K562 (cell line): ENCODE results near the gene CEP20. TPM values are rescaled to one million over a fixed set of nuclear protein-coding genes. Genes with fewer than 3 reads are reported as not detected.

Experiments
- ATF2 ChIP-seq: sonication (generic); formaldehyde crosslinking; IDR thresholded peaks from 2 replicates; pipeline ENCODE4 v1.8.1; 2022; ENCODE audit warnings: missing genetic modification reagents
- BCOR ChIP-seq: fragments of 450-650 bp; IDR thresholded peaks from 2 replicates; pipeline ENCODE4 v1.6.1; 2016
- BRF1 ChIP-seq: IDR thresholded peaks from 3 replicates; pipeline ENCODE4 v1.6.1; 2011; ENCODE audit warnings: borderline replicate concordance, mild to moderate bottlenecking; ENCODE audit not compliant: insufficient read length; ENCODE audit errors: extremely low read depth
- DEAF1 ChIP-seq: fragments of 450-650 bp; formaldehyde crosslinking; IDR thresholded peaks from 2 replicates; pipeline ENCODE4 v1.4.0; 2020; ENCODE audit warnings: mild to moderate bottlenecking, moderate library complexity
- DNMT1 ChIP-seq: fragments of 450-650 bp; IDR thresholded peaks from 2 replicates; pipeline ENCODE4 v1.6.1; 2016; ENCODE audit warnings: antibody characterized with exemption, mild to moderate bottlenecking
- ELF1 ChIP-seq: fragments of 200-800 bp; sonication (Bioruptor generic); IDR thresholded peaks from 2 replicates; pipeline ENCODE4 v1.6.1; 2016; ENCODE audit warnings: missing genetic modification characterization, missing compliant biosample characterization
- ELF2 ChIP-seq: fragments of 250-450 bp; sonication (Bioruptor Pico); IDR thresholded peaks from 2 replicates; pipeline ENCODE4 v1.5.0; 2021; ENCODE audit warnings: mild to moderate bottlenecking
- EP300 ChIP-seq: IDR thresholded peaks from 2 replicates; pipeline ENCODE4 v1.6.1; 2012; ENCODE audit warnings: low read length, improper control_type of control experiment
- GABPB1 ChIP-seq: sonication (generic); formaldehyde crosslinking; IDR thresholded peaks from 2 replicates; pipeline ENCODE4 v1.8.0; 2022; ENCODE audit warnings: mild to moderate bottlenecking, missing genetic modification reagents
- HDAC2 ChIP-seq: fragments of 450-650 bp; IDR thresholded peaks from 2 replicates; pipeline ENCODE4 v1.6.1; 2016; ENCODE audit warnings: mild to moderate bottlenecking
- ILK ChIP-seq: fragments of 450-650 bp; IDR thresholded peaks from 2 replicates; pipeline ENCODE4 v1.6.1; 2016; ENCODE audit warnings: missing genetic modification characterization, low read depth, mild to moderate bottlenecking, missing compliant biosample characterization, moderate library complexity, borderline replicate concordance
- IRF2 ChIP-seq: sonication (generic); formaldehyde crosslinking; IDR thresholded peaks from 2 replicates; pipeline ENCODE4 v1.8.1; 2022; ENCODE audit warnings: mild to moderate bottlenecking, missing genetic modification reagents
- MBD2 ChIP-seq: sonication (generic); IDR thresholded peaks from 2 replicates; pipeline ENCODE4 v1.6.1; 2016; ENCODE audit warnings: low read depth, borderline replicate concordance
- NR2F6 ChIP-seq: fragments of 450-650 bp; formaldehyde crosslinking; IDR thresholded peaks from 2 replicates; pipeline ENCODE4 v1.4.0; 2020; ENCODE audit warnings: mild to moderate bottlenecking
- PHTF2 ChIP-seq: fragments of 250-450 bp; sonication (Bioruptor Pico); IDR thresholded peaks from 2 replicates; pipeline ENCODE4 v1.5.0; 2021; ENCODE audit warnings: mild to moderate bottlenecking
- RAD21 ChIP-seq, 2 experiments: fragments of 250-450 bp in 1 of 2; fragments of 450-650 bp in 1 of 2; sonication (Bioruptor Pico) in 1 of 2; formaldehyde crosslinking in 1 of 2; IDR thresholded peaks in 1 of 2; conservative IDR thresholded peaks in 1 of 2; 2 replicates each; pipeline versions ENCODE4 v1.4.0 to v1.8.0; 2020 to 2022; ENCODE audit warnings: mild to moderate bottlenecking in 2 of 2, moderate library complexity in 1 of 2
- RBM22 ChIP-seq: fragments of 200-400 bp; formaldehyde crosslinking; IDR thresholded peaks from 2 replicates; pipeline ENCODE4 v1.6.1; 2018; ENCODE audit warnings: low read length, low read depth; ENCODE audit not compliant: poor library complexity, severe bottlenecking
- RUNX1 ChIP-seq: sonication (generic); IDR thresholded peaks from 2 replicates; pipeline ENCODE4 v1.6.1; 2016; ENCODE audit warnings: antibody characterized with exemption, low read depth
- SIN3A ChIP-seq, 2 experiments: fragments of 150-350 bp in 1 of 2; IDR thresholded peaks; 2 replicates each; pipeline ENCODE4 v1.6.1; 2011 to 2016; ENCODE audit warnings: borderline replicate concordance in 2 of 2, low read depth in 2 of 2, low read length in 2 of 2, mild to moderate bottlenecking in 2 of 2, moderate library complexity in 2 of 2; ENCODE audit not compliant: control insufficient read depth in 1 of 2
- SLC30A9 ChIP-seq: fragments of 250-450 bp; sonication (Bioruptor Pico); IDR thresholded peaks from 2 replicates; pipeline ENCODE4 v1.8.0; 2022; ENCODE audit warnings: mild to moderate bottlenecking, moderate library complexity
- ZBTB26 ChIP-seq: fragments of 450-650 bp; formaldehyde crosslinking; IDR thresholded peaks from 2 replicates; pipeline ENCODE4 v1.4.0; 2022; ENCODE audit warnings: missing genetic modification characterization
- ZBTB5 ChIP-seq: fragments of 450-650 bp; IDR thresholded peaks from 2 replicates; pipeline ENCODE4 v1.6.1; 2017; ENCODE audit warnings: antibody characterized with exemption
- ZNF263 ChIP-seq: sonication (generic); formaldehyde crosslinking; IDR thresholded peaks from 2 replicates; pipeline ENCODE4 v1.8.0; 2022; ENCODE audit warnings: mild to moderate bottlenecking, missing genetic modification reagents, borderline replicate concordance
- polyA plus RNA-seq, 8 experiments: library from polyadenylated mRNA; depleted of rRNA in 4 of 8; stranded (reverse) in 5 of 8; unstranded in 3 of 8; fragments of >200 nt; fragmentation: Nextera tagmentation in 2 of 8; fragmentation: Illumina TruSeq in 1 of 8; extraction: Ambion mirVana in 2 of 8; extraction: Trizol in 1 of 8; gene quantifications; 2 replicates each; pipeline versions ENCODE4 v1.2.1 to v1.2.3, GENCODE V29; 2011 to 2014; ENCODE audit warnings: inconsistent platforms in 1 of 8, missing spikeins in 1 of 8
- total RNA-seq, 7 experiments: library from RNA; depleted of rRNA in 6 of 7; stranded (reverse); fragments of >200 nt in 6 of 7; fragmentation: Illumina TruSeq in 2 of 7; extraction: Trizol in 2 of 7; gene quantifications; 2 replicates each; pipeline versions ENCODE4 v1.2.1 to v1.2.3, GENCODE V29; 2011 to 2021; ENCODE audit warnings: low replicate concordance in 1 of 7

Gene CEP20
- total and polyA plus RNA-seq, 9 of the 15 experiments (the other 6 are each of a cell fraction or from before 2014, with no cell fraction given), result 41.3 to 150 (median 104) TPM

- TF ChIP-seq ATF2 (CRISPR knock-in tag) (no peak), EP300 (no peak), ZBTB5 (0 out of 2 replicates have a peak, but pooled peaks have one; percentile 20), ELF2 (CRISPR knock-in tag) (no peak), DEAF1 (CRISPR knock-in tag) (no peak), ELF1 (tag) (no peak), RBM22 (no peak), DNMT1 (no peak), PHTF2 (CRISPR knock-in tag) (no peak), SLC30A9 (CRISPR knock-in tag) (no peak), ILK (tag) (no peak), MBD2 (no peak), BRF1 (no peak), NR2F6 (CRISPR knock-in tag) (no peak), RAD21 (CRISPR knock-in tag; conservative IDR thresholded peaks at IDR 0.05 in 1 of 2, IDR thresholded peaks at IDR 0.05 in 1 of 2) (no peak), GABPB1 (no peak), BCOR (no peak), IRF2 (CRISPR knock-in tag) (no peak), HDAC2 (0 out of 2 replicates have a peak, but pooled peaks have one; percentile 43), ZNF263 (CRISPR knock-in tag) (peak; percentile 93), ZBTB26 (CRISPR knock-in tag) (0 out of 2 replicates have a peak, but pooled peaks have one; percentile 50), RUNX1 (no peak), SIN3A (IDR thresholded peaks at IDR 0.05; ENCODE audit: borderline replicate concordance in 2 of 2, control insufficient read depth in 1 of 2, low read depth in 2 of 2, low read length in 2 of 2) (no peak)
These were observed 9.4 kb upstream of the CEP20 start (continued) for GRCh38 chr16:15897834-15898254.
